GM15510 (cell line): Measurements from ENCODE around the gene GINS2.

Source experiments
- POLR2A ChIP-seq: IDR thresholded peaks from 3 replicates; pipeline ENCODE4 v1.6.1; 2011; ENCODE audit warnings: borderline replicate concordance; ENCODE audit not compliant: insufficient read length; ENCODE audit errors: extremely low read depth

The GINS2 gene

GRCh38 chr16:85627526-85628264, 61.1 kb downstream of the GINS2 start:
- TF ChIP-seq POLR2A, result no peak

- TF ChIP-seq POLR2A, result no peak
These were observed 61.7 kb downstream of the GINS2 start for GRCh38 chr16:85627089-85627488.
